ENCODE measurements around the gene BCAS4.

DNA sequence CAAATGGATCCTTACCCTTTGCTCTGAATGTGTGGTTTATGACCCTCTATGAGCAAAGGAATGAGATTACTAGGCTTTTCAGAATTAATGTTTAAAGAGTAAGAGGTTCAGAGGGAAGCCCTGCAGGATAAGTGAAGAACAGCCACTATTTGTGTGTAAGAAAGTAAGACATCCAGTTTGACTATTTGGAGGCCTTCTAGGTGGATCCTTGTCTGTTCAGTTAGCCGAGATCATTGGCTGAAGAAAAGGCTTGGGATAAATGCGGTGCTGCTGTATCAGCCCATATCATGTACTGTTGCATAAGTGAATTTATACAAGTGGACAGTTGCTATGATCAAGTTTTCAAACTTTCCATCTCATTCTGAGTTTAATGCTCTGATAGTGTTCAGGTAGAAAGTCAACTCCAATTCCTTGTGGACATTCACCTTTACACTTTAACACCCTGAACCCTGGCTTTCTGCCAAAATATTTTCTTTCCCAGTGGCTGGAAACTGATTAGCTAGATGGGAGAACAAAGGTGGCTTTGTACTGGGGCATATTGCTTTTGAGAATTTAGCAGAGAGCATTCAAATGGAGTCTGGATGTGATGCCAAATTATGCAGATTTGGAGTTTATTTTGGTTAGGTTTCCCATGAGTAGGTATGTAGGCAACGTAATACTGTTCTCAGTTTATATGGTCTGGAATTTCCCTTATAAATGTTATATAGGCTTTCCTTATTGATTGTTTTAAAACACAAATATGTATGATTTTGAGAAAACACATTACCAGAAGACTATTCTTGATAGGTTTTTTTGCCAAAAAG is 48.5 kb upstream of the BCAS4 start:
- TF ChIP-seq, protein P1, sequence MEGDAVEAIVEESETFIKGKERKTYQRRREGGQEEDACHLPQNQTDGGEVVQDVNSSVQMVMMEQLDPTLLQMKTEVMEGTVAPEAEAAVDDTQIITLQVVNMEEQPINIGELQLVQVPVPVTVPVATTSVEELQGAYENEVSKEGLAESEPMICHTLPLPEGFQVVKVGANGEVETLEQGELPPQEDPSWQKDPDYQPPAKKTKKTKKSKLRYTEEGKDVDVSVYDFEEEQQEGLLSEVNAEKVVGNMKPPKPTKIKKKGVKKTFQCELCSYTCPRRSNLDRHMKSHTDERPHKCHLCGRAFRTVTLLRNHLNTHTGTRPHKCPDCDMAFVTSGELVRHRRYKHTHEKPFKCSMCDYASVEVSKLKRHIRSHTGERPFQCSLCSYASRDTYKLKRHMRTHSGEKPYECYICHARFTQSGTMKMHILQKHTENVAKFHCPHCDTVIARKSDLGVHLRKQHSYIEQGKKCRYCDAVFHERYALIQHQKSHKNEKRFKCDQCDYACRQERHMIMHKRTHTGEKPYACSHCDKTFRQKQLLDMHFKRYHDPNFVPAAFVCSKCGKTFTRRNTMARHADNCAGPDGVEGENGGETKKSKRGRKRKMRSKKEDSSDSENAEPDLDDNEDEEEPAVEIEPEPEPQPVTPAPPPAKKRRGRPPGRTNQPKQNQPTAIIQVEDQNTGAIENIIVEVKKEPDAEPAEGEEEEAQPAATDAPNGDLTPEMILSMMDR (conservative IDR thresholded peaks at IDR 0.05) = no peak
- no peak for TF ChIP-seq EZH2 (IDR thresholded peaks at IDR 0.05; ENCODE audit: low read depth)

Data from PC-9 (cell line).